Eye (tissue), 1 donor: ENCODE results near the gene ALPK1.
A peak's percentile ranks its signal among the peaks of the same experiment; 100 is the strongest.
"Not testable (repeated sequence)": the region's sequence is repeated elsewhere in the genome, so short reads cannot be mapped to it uniquely, and the experiment has no call there.

Experiments
- DNase-seq: peaks from one replicate; pipeline ENCODE4 v3.0.0-alpha.2; 2015

The ALPK1 gene

DNA sequence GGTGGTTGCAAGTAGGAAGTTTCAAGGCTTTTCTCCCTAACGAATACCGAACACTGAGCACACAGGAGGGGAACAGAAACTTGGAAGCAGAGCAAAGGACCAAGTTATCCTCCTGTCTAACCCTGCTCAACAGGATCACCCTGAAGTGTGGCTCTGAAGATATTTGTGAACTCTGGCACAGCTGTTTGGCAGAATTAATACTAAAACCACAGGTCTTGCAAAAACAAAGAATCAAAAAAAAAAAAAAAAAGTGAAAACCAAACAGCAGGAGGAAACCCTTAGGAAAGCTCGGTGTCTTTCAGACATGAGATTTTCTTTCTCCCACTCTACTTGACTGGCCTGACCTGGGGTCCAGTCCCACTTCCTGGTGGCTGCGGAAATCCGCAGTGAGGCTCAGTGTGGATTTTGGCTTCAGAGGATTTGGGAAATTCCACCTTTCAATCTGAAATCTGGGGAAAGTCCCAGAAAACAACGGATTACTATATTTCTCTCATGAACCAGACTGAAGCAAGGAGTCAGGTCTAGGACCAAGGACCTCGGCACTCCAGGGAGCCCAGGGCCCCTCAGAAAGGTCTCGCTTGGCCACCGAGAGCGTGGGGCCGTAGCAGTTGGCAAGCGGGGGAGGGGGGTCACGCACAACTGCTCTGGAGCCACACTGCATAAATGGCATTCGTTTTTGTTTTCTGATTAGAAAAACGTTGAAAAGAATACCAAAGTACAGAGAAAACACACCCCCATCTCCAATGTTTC lies 12.3 kb upstream of the ALPK1 start:
- DNase-seq, result peak; percentile 66

GRCh38 chr4:112287258-112287989 lies 9.7 kb upstream of the ALPK1 start:
- no peak for DNase-seq

DNA sequence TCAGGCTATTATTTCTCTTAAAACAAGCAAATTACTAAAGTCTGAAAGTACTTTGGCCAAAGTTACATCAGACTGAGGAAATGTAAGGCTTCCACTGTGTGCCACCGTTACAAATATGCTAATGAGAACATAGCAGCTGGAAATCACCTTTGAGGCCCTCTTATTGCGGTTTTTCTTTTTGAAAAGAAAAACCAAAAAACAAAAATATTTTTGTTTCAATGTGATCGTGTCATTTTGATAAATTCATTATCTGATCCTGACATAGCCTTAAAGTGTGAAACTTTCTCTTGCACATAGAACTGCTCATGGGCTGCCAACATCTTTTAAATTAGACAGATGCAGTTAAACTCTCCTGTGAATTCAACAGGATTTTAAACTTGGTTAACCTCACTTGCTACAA lies 8.7 kb upstream of the ALPK1 start:
- DNase-seq, result no peak

DNA sequence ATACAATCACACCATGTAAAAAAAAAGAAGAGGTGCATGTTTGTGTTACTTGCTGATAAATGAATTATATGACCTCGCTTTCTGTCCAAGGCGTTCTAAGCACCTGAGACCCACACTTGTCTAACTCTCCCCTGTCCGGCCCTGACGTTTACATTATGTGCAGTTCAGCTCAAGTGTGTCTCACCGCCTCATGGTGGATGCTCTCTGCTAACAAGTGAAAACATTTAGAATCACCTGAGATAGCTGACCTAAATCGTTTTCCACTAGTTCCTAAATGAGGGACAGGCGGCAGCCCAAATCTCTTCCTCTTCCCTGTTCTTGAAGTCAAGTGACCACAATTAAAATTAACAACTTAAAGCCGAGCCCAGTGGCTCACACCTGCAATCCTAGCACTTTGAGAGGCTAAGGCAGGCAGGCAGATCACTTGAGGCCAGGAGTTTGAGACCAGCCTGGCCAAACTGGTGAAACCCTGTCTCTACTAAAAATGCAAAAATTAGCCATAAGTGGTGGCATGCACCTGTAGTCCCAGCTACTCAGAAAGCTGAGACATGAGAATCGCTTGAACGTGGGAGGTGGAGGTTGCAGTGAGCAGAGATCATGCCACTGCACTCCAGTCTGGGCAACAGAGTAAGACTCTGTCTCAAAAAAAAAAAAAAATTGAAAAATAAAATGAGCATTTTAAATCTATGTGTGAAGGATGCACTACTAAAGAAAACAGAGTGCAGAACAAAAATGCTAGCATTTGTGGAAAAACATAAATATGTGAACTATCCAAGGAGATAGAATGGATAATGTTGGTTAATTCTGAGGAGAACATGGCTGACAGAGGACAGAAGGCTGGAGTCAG lies 7.5 kb upstream of the ALPK1 start:
- no peak for DNase-seq

DNA sequence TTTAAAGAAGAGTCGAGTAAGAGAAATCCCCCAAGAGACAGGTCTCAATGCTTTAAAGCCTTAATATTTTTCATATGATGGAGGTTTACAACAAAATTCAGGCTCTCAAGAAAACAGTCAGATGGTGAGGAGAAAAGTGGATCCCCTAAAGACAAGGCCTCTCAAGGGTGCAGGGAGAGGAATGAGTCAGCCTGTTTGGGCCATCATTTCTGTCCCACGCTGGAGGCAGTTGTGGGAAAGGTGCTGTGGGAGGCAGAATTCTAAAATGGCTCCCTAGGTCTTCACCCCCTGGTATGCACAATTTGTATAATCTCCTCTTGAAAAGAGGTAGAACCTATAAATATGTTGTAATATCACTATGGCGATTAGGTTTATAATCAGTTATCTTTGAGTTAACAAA lies 6.8 kb upstream of the ALPK1 start:
- DNase-seq, result no peak

DNA sequence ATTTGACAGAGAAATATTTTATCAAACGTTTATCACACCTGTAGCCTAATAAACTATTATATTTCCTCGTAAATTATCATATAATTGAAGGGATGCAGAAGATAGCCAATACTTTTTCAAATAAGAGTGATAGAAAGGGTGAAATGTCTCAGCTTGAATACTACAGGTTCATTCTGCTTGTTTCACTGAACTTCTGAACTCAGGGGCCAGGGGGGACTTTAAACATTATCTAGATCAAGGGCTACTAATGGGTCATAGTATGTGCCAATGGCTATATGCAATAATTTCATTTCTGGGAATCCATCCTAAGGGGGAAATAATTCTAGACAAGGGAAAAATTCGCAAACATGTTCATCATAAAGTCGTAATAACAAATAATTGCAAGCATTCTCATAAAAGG lies 2.6 kb downstream of the ALPK1 start:
- no peak for DNase-seq

- DNase-seq, result no peak
Observed at GRCh38 chr4:112302320-112303274, 5.4 kb downstream of the ALPK1 start.

DNA sequence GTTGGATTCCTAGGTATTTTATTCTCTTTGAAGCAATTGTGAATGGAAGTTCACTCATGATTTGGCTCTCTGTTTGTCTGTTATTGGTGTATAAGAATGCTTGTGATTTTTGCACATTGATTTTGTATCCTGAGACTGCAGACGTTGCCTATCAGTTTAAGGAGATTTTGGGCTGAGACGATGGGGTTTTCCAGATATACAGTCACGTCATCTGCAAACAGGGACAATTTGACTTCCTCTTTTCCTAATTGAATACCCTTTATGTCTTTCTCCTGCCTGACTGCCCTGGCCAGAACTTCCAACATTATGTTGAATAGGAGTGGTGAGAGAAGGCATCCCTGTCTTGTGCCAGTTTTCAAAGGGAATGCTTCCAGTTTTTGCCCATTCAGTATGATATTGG lies 8.3 kb downstream of the ALPK1 start:
- not testable (repeated sequence) for DNase-seq

DNA sequence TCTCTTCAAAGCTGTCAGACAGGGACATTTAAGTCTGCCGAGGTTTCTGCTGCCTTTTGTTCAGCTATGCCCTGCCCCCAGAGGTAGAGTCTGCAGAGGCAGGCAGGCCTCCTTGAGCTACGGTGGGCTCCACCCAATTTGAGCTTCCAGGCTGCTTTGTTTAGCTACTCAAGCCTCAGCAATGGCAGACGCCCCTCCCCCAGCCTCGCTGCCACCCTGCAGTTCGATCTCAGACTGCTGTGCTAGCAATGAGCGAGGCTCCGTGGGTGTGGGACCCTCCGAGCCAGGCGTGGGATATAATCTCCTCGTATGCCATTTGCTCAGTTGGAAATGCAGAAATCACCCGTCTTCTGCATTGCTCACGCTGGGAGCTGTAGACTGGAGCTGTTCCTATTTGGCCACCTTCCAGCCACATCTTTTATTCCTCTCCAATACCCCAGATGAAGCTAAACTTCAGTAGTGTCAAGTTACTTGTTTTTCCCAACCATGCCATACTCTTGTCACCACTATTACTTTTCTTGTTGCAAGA lies 12.2 kb downstream of the ALPK1 start:
- peak; percentile 40 for DNase-seq

- DNase-seq, result no peak
Observed at GRCh38 chr4:112311516-112311915, 14.3 kb downstream of the ALPK1 start.

DNA sequence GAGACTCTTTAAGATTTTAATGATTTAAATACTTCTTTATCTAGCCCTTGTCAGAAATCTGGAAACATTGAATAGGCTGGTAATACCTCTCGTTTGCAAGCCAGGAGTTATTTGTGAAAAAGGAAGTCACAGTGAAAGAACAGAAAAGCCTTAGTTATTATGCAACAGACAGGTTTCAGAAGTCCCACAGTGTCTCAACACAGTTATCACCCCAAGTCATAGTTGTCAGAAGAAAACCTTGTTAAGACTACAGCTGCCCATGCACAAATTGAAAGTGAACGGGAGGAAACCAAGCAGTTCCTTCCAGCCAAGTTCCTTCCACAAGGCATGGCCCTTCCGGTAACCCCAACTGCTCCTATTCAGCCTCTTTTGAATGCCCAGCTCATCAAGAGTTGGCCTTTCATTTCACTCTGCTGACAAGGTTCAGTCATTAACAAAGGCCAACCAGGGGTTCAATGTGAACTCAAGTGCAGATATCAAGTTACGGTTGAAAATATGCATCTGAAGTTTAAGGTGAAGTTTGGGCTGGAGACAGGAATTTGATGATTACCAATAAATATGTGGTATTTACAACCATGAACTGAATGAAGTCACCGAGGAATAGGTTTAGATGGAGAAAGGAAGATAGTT lies 15.6 kb downstream of the ALPK1 start:
- DNase-seq, result no peak

GRCh38 chr4:112315446-112315845 lies 18.3 kb downstream of the ALPK1 start:
- DNase-seq, result no peak

DNA sequence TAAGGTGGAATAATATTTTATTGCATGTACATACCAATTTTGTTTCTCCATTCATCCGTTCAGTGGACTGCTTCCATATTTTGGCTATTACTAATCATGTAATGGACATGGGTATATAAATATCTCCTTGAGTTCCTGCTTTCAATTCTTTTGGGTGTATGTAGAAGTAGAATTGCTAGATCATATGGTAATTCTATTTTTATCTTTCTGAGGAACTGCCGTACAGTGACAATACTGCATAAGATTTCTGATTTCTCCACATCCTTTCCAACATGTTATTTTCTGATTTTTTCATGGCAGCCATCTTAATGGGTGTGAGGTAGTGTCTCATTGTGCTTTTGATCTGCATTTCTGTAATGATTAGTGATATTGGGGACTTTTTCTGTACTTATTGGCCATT lies 19.2 kb downstream of the ALPK1 start:
- no peak for DNase-seq

- no peak for DNase-seq
Observed at GRCh38 chr4:112318239-112319142, 21.3 kb downstream of the ALPK1 start.

GRCh38 chr4:112321776-112322684 lies 24.9 kb downstream of the ALPK1 start:
- DNase-seq, result peak; percentile 84

GRCh38 chr4:112322866-112323265 lies 25.7 kb downstream of the ALPK1 start:
- peak; percentile 15 for DNase-seq

DNA sequence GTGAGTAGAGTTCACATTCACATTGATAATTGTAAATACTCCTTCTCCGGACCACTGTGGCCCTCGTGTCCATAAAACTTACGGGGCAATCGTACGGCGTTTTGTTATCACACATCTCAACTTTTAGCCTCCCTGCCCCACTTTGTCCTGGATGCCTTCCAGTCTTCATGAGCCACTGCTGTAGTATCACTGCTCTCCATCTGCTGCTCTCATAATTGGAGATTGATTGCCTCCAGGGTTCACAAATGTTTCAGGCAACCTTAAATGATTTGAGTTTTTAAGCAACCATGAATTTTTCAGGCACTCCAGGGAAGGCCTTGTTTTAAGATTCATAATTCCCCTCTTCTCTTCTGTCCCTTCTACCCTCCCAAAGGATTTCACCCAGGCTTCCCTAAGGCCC lies 28.4 kb downstream of the ALPK1 start:
- DNase-seq, result peak; percentile 38

DNA sequence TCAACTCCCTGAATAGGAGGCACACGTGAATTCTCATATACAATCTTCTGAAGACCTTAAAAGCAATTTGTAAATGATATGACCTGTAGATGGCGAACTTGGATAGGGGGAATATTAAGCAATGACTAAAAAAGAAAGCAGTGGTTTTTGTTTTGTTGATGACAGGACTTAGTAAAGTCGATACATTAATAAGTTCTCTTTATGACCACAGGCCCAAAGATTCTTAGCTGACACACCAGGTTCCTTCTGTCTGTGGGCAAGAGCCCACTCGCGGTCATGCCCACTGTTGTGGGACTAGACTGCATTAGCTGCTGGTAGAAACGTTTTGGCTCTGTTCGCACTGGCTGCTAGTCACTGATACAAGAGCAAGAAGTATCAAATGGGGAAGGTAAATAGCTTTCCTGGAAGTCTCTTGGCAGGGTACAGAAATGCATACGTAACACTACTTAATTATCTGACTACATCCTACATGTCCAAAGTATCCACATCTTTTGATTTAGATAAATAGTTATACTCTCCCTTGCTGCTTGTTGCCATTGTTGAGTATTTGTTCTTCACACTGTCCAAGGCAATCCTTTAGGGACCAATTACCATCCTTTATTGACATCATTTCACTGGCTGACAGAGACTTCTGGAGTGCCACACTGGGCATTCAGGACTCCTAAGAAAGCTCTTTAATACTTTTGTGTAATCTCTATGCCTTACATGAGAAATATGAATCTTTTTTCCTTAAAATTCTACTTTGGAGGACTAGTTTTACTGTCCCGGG lies 31.0 kb downstream of the ALPK1 start:
- peak; percentile 87 for DNase-seq

GRCh38 chr4:112328734-112329130 lies 31.6 kb downstream of the ALPK1 start:
- DNase-seq, result no peak
